Mucosa of gallbladder (tissue), 1 donor: Measurements from ENCODE around the gene USP31. TPM values are rescaled to one million over a fixed set of nuclear protein-coding genes. Genes with fewer than 3 reads are reported as not detected.
"Not testable (repeated sequence)": the region's sequence is repeated elsewhere in the genome, so short reads cannot be mapped to it uniquely, and the experiment has no call there.

Source experiments
- DNase-seq: peaks from one replicate; pipeline ENCODE4 v3.0.0-alpha.2; 2020; ENCODE audit warnings: low spot score
- total RNA-seq: library from RNA; stranded (reverse); gene quantifications from one replicate; pipeline ENCODE4 v1.2.1, GENCODE V29; 2021
- donor health status: DM: no; HTN: no; CAD: no.

Gene USP31
- total RNA-seq, 1 donor from 2014 or later: 6.6 TPM

DNA sequence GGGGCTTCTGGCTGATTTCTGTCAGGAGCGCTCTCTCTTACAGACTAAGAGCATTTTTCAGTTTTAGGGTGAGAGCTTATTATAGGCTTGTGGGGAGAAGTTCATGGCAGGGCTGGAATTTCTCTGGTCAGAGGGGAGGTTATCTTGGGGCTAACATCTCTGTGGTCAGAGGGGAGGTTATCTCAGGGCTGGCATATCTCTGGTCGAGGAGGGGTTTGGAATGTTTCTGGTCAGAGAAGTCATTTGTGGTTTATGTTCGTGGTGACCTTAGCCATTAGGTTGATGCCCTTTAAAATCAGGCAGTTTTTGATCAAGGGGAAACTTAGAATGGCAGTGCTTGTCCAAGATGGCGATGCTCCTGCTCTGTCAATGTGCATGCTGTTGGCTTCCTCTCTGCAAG is 10.8 kb upstream of the USP31 start:
- DNase-seq: no peak

GRCh38 chr16:23158114-23158513 is 8.9 kb upstream of the USP31 start:
- DNase-seq: no peak

DNA sequence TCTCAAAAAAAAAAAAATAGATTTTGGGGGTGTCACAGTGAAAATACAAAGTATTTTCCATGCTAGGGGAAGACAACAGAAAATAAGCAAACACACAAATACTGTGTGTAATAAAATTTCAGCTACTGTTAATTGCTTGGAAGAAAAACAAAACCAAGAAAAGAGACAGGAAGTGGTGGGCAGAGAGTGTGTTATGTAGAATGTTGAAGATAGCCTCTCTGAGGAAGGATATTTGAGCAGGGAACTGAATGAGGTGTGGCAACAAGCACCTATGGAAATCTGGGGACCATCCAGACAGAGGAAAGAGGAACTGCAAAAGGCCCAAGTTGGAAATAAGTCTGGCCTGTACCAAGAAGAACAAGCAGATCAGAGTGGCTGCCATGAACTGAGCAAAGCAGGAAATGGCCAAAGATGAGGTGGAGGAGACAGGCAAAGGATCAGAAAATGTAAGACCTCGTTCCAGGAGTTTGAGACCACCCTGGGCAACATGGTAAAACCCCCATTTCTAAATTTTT is 7.8 kb upstream of the USP31 start:
- DNase-seq: no peak

DNA sequence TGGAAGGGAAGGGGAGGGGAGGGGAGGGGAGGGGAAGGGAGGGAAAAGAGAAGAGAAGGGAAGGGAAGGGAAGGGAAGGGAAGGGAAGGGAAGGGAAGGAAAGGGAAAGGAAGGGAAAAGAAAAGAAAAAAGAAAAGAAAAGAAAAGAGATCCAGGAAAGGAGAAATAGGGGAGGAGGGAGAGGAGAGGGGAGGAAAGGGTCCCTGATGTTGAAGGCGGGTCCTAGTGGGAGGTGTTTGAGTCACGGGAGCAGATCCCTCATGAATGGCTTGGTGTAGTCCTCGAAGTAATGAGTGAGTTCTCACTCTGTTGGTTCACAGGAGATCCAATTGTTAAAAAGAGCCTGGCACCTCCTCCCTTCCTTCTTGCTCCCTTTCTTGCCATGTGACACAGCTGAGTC is 6.9 kb upstream of the USP31 start:
- DNase-seq: no peak

GRCh38 chr16:23155445-23156049 is 6.3 kb upstream of the USP31 start:
- no peak for DNase-seq

DNA sequence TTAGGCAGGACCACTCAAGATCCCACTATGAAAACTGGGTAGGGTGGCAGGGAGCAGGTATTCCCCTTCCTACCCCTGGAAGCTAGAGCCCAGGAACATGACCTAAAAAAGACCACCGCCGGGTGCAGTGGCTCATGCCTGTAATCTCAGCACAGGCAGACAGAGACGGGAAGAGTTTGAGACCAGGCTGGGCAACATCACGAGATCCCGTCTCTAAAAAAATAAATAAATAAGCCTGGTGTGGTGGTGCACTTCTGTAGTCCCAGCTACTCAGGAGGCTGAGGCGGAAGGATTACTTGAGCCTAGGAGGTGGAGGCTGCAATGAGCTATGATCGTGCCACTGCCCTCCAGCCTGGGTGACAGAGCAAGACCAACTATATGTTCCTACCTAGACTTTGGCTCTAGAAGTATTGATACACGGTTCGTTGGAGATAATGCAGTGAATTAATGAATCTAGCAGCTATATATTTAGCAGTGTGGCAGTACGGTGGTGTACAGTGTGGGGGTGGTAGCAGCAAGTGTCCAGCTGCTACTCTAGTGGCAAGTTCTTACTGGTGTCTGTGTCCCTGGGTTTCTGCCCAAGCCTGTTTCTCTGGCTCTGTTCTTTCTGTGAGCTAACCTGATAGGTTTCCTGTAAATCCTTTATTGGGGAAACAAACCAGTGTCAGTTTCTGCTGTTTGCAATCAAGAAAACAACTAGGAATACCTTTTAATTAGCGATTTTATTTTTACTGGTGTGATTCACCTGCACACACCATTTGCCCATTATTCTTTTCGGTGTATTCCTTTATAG is 3.3 kb upstream of the USP31 start:
- no peak for DNase-seq

DNA sequence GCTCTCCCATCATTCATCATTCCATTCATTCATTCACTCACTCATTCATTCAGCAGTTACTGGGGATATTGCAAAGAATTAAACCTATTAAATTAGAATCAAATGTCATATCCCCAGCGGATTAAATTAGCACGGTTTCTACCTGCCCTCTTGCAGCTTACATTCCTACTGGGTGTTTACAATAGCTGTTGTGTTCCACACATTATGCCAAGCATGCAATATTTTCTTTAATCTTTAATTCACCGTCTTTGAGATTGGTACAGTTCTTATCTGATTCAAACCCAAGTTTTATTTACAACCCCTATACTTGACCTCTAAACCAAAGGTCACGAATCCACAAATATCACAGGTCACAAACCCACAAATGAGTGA is 727 bp upstream of the USP31 start:
- no peak for DNase-seq

GRCh38 chr16:23148513-23149266 is 562 bp downstream of the USP31 start:
- peak; percentile 49 for DNase-seq

DNA sequence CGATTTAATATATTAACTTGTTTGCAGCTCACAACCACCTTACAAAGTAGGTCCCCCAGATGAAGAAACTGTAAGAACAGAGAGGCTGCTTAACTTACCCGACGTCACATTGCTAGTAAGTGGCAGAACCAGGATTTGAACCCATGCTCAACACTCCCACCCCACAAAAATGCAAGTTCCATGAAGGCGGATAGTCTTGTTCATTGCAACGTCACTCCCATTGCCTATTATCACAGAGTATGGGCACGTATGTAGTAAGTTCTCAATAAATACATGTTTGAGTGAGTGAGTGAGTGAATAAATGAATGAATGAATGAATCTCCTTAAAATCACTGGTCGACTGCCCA is 1.1 kb downstream of the USP31 start:
- DNase-seq: no peak

- no peak for DNase-seq
Observed at GRCh38 chr16:23147666-23148065, 1.6 kb downstream of the USP31 start.

- no peak for DNase-seq
Observed at GRCh38 chr16:23146877-23147601, 2.2 kb downstream of the USP31 start.

DNA sequence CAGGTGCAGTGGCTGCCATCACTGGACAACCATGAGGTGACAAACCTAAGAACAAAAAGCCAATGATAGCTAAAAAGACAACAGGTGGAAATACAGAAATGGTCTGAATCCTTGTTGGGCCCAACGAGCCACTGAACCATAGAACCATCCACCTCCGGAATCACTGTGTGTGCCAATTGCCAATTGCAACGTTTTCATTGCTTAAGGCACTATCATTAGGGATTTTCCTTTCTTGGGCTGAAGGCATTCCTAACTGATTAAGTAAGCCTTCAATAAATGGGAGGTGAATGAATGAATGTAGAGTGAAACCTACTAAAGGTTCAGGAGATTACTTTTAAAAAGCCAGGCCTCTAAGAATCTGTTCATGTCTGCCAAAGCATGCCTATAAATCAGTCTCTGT is 3.6 kb downstream of the USP31 start:
- no peak for DNase-seq

- no peak for DNase-seq
Observed at GRCh38 chr16:23145186-23145585, 4.1 kb downstream of the USP31 start.

- not testable (repeated sequence) for DNase-seq
Observed at GRCh38 chr16:23144393-23144792, 4.9 kb downstream of the USP31 start.

GRCh38 chr16:23143391-23143790 is 5.9 kb downstream of the USP31 start:
- DNase-seq: no peak

GRCh38 chr16:23141959-23142740 is 7.1 kb downstream of the USP31 start:
- no peak for DNase-seq

- DNase-seq: no peak
Observed at GRCh38 chr16:23141500-23141899, 7.8 kb downstream of the USP31 start.

GRCh38 chr16:23141033-23141432 is 8.2 kb downstream of the USP31 start:
- DNase-seq: no peak

DNA sequence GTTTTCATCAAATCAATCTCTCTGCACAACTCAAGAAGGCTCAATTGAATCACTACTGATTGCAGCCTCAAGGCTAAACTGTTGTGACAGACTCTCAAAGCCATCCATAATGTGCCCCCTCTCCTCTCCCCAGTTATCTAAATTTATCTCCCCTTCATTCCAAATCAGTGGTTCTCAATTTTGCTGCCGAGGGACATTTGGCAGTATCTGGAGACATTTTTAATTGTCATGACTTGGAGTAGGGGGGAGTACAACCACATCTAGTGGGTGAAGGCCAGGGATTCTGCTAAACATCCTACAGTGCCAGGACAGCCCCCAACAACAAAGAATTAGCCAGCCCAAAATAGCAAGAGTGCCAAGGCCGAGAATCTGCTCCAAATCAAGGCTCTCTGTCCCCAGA is 9.1 kb downstream of the USP31 start:
- no peak for DNase-seq

- no peak for DNase-seq
Observed at GRCh38 chr16:23137818-23138217, 11.4 kb downstream of the USP31 start.

DNA sequence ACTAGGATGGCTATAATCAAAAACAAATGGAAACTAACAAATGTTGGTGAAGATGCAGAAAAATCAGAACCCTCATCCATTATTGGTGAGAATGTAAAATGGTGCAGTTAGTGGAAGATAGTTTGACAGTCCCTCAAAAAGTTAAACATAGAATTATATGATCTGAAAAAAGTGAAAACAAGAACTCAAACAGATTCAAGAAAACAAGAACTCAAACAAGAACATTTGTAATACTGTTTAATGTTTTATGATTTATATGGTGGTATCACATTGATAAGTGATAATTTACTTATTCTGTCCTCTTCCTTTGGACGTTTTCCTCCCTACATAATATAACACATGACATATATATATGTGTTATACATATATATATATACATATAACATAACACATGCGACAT is 12.0 kb downstream of the USP31 start:
- DNase-seq: no peak
